RWPE2 (cell line): ENCODE measurements around the gene SLC18A3.
A peak's percentile ranks its signal among the peaks of the same experiment; 100 is the strongest.

Experiments used
- ATAC-seq: fragments of 200-7000 bp; cut with Tn5 transposase; 3 replicates; pipeline ENCODE4 v1.9.1; 2021; ENCODE audit warnings: low read depth
- DNase-seq: peaks from one replicate; pipeline ENCODE4 v3.0.0-alpha.2; 2020; ENCODE audit warnings: low spot score
- H3K27ac ChIP-seq: fragments of 450-650 bp; 2 replicates; pipeline ENCODE4 v1.5.1; 2017; ENCODE audit warnings: mild to moderate bottlenecking; ENCODE audit not compliant: poor library complexity, severe bottlenecking
- H3K27me3 ChIP-seq: fragments of 250-450 bp; sonication (Bioruptor Pico); 2 replicates; pipeline ENCODE4 v1.5.1; 2021; ENCODE audit warnings: mild to moderate bottlenecking, moderate library complexity; ENCODE audit not compliant: insufficient read depth, poor library complexity, severe bottlenecking
- H3K36me3 ChIP-seq: fragments of 250-450 bp; sonication (Bioruptor Pico); 2 replicates; pipeline ENCODE4 v1.5.1; 2020; ENCODE audit warnings: low read depth, mild to moderate bottlenecking, moderate library complexity
- H3K4me1 ChIP-seq: fragments of 250-450 bp; sonication (Bioruptor Pico); 2 replicates; pipeline ENCODE4 v1.5.1; 2021; ENCODE audit warnings: mild to moderate bottlenecking, moderate library complexity; ENCODE audit not compliant: insufficient read depth, poor library complexity, severe bottlenecking
- H3K4me3 ChIP-seq: fragments of 250-450 bp; sonication (Bioruptor Pico); 2 replicates; pipeline ENCODE4 v1.5.1; 2021; ENCODE audit warnings: mild to moderate bottlenecking, moderate library complexity; ENCODE audit not compliant: severe bottlenecking
- H3K9me3 ChIP-seq: fragments of 250-450 bp; sonication (Bioruptor Pico); 2 replicates; pipeline ENCODE4 v1.5.1; 2021; ENCODE audit warnings: mild to moderate bottlenecking, moderate library complexity; ENCODE audit not compliant: severe bottlenecking
- TF ChIP-seq, protein P1 (sequence below): fragments of 450-650 bp; IDR thresholded peaks from one replicate; pipeline ENCODE4 v1.5.1; 2017; ENCODE audit warnings: mild to moderate bottlenecking, moderate library complexity; ENCODE audit not compliant: poor library complexity, severe bottlenecking

SLC18A3 gene

GRCh38 chr10:49610114-49610457, at the start of gene SLC18A3:
Gene SLC18A3 (plus strand): TSS chr10:49610310. CDS start chr10:49610741, 431 bp downstream.
- peak; percentile 38 for DNase-seq
- Histone ChIP-seq H3K27ac (no peak within 1 kb of the TSS), H3K27me3 (peaks cover 75% of the 10 kb centered on the region), H3K36me3 (no peaks in the 10 kb centered on the region), H3K4me3 (peak within 1 kb of the TSS; percentile 9), H3K9me3 (no peaks in the 10 kb centered on the region), H3K4me1 (no peaks in the 10 kb centered on the region)
- ATAC-seq: no peak
- TF ChIP-seq, protein P1, sequence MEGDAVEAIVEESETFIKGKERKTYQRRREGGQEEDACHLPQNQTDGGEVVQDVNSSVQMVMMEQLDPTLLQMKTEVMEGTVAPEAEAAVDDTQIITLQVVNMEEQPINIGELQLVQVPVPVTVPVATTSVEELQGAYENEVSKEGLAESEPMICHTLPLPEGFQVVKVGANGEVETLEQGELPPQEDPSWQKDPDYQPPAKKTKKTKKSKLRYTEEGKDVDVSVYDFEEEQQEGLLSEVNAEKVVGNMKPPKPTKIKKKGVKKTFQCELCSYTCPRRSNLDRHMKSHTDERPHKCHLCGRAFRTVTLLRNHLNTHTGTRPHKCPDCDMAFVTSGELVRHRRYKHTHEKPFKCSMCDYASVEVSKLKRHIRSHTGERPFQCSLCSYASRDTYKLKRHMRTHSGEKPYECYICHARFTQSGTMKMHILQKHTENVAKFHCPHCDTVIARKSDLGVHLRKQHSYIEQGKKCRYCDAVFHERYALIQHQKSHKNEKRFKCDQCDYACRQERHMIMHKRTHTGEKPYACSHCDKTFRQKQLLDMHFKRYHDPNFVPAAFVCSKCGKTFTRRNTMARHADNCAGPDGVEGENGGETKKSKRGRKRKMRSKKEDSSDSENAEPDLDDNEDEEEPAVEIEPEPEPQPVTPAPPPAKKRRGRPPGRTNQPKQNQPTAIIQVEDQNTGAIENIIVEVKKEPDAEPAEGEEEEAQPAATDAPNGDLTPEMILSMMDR: no peak

GRCh38 chr10:49560526-49560925, 49.6 kb upstream of the SLC18A3 start:
- H3K27me3 ChIP-seq: no peaks in the 10 kb centered on the region
- TF ChIP-seq, protein P1: no peak
- H3K36me3 ChIP-seq: no peaks in the 10 kb centered on the region
- no peak overlapping the region for H3K27ac ChIP-seq
- no peak overlapping the region for H3K4me3 ChIP-seq
- no peaks in the 10 kb centered on the region for H3K9me3 ChIP-seq
- DNase-seq (no peak), ATAC-seq (no peak)
- no peaks in the 10 kb centered on the region for H3K4me1 ChIP-seq

- ATAC-seq (no peak), DNase-seq (no peak)
- Histone ChIP-seq H3K9me3 (no peaks in the 10 kb centered on the region), H3K4me1 (no peaks in the 10 kb centered on the region), H3K4me3 (no peak overlapping the region), H3K27ac (no peak overlapping the region), H3K36me3 (no peaks in the 10 kb centered on the region), H3K27me3 (no peaks in the 10 kb centered on the region)
- TF ChIP-seq, protein P1: no peak
Measured at GRCh38 chr10:49562893-49563292, 47.2 kb upstream of the SLC18A3 start.

DNA sequence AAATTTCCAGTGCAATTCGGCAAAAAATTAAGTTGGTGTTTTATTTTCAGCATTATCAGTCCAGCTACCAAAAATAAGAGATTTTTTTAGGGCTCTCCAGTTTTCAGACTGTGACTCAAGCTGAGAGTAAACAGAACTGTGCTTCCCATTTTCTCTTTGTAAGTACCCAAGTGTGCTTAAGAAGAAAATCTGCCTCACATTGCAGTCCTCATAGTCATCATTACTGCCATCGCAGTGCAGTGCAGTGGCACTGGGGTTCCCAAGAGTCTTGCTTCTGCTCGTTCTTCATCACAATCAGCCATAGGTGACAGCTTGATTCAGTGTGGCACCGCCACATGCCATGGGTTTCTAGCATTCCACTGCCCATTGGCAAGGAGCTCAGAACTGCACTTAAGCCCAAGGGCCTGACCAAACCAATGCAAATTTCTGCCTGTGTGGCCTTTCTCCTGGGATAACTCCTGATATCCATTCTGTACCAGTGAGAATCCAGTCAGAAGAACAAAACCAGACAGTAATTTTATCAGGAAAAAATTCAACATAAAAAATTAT, 45.6 kb upstream of the SLC18A3 start:
- H3K27ac ChIP-seq: no peak overlapping the region
- no peak for ATAC-seq
- H3K4me3 ChIP-seq: no peak overlapping the region
- TF ChIP-seq, protein P1: no peak
- H3K36me3 ChIP-seq: no peaks in the 10 kb centered on the region
- no peak for DNase-seq
- H3K9me3 ChIP-seq: no peaks in the 10 kb centered on the region
- peaks cover 14% of the 10 kb centered on the region for H3K4me1 ChIP-seq
- no peaks in the 10 kb centered on the region for H3K27me3 ChIP-seq

GRCh38 chr10:49567810-49568209, 42.3 kb upstream of the SLC18A3 start:
- Histone ChIP-seq H3K27ac (peak overlapping the region; percentile 80), H3K36me3 (no peaks in the 10 kb centered on the region), H3K9me3 (no peaks in the 10 kb centered on the region), H3K4me3 (no peak overlapping the region), H3K27me3 (no peaks in the 10 kb centered on the region), H3K4me1 (peaks cover 17% of the 10 kb centered on the region)
- ATAC-seq (no peak), DNase-seq (no peak)
- TF ChIP-seq, protein P1: no peak
